Endothelial cell of umbilical vein (primary cell): ENCODE data around the gene ISLR. TPM values are rescaled to one million over a fixed set of nuclear protein-coding genes. Genes with fewer than 3 reads are reported as not detected.

Experiments used
- BruUV-seq: library from RNA; stranded (reverse); fragments of 400-500 nt; replicated peaks from 2 replicates; lab custom pipeline; 2021; lab: Mats Ljungman, UMichigan
- CTCF ChIA-PET: fragments of 300-600, 350-600 bp; sonication (Branson Sonifier 250); formaldehyde crosslinking; loops from one replicate; lab custom pipeline; 2021; ENCODE audit warnings: antibody characterized with exemption, inconsistent platforms; lab: Charles Lee
- POLR2A ChIA-PET: fragments of 300-600, 350-600 bp; sonication (Branson Sonifier 250); formaldehyde crosslinking; loops from one replicate; lab custom pipeline; 2021; ENCODE audit warnings: antibody characterized with exemption, inconsistent platforms; lab: Charles Lee
- DNase-seq: peaks from one replicate; pipeline ENCODE4 v3.0.0-alpha.2; 2011; ENCODE audit warnings: low read depth, low spot score
- FAIRE-seq: peaks from 2 replicates; lab custom pipeline; 2011; peaks lifted over from hg19 to GRCh38; lab: Jason Lieb, UNC
- H2AFZ ChIP-seq: 2 replicates; pipeline ENCODE4 v1.6.0; 2012; ENCODE audit warnings: low read depth, low read length, control low read depth, inconsistent platforms
- H3K27ac ChIP-seq: 2 replicates; pipeline ENCODE4 v1.5.1; 2011; ENCODE audit warnings: low read depth, mild to moderate bottlenecking, control low read depth, low read length, moderate library complexity; ENCODE audit not compliant: insufficient read depth
- H3K27me3 ChIP-seq, 2 experiments: 2 replicates each; pipeline versions ENCODE4 v1.6.0 to v1.6.1; 2011; ENCODE audit warnings: low read length in 2 of 2, mixed read lengths in 1 of 2; ENCODE audit not compliant: control insufficient read depth in 2 of 2, insufficient read depth in 2 of 2
- H3K36me3 ChIP-seq, 2 experiments: 2 replicates in 1 of 2; 3 replicates in 1 of 2; pipeline ENCODE4 v1.5.1; 2011; ENCODE audit warnings: low read length in 2 of 2, mild to moderate bottlenecking in 1 of 2, moderate library complexity in 1 of 2; ENCODE audit not compliant: control insufficient read depth in 2 of 2, insufficient read depth in 2 of 2; ENCODE audit errors: extremely low read depth in 1 of 2
- H3K4me1 ChIP-seq: 3 replicates; pipeline ENCODE4 v1.5.1; 2011; ENCODE audit warnings: mild to moderate bottlenecking, low read length; ENCODE audit not compliant: control insufficient read depth, insufficient read depth; ENCODE audit errors: extremely low read depth
- H3K4me2 ChIP-seq: 2 replicates; pipeline ENCODE4 v1.6.1; 2011; ENCODE audit warnings: low read length, control low read depth, mixed read lengths; ENCODE audit not compliant: insufficient read depth
- H3K4me3 ChIP-seq, 3 experiments: fragments of 200-600 bp in 1 of 3; sonication (generic), shearing (Covaris generic) in 1 of 3; replicated peaks in 1 of 3; 2 replicates each; pipeline ENCODE4 v1.5.1; 2011 to 2016; ENCODE audit warnings: control low read depth in 3 of 3, low read length in 3 of 3, mild to moderate bottlenecking in 2 of 3, inconsistent platforms in 1 of 3, low read depth in 1 of 3, moderate library complexity in 1 of 3; ENCODE audit not compliant: insufficient read depth in 1 of 3
- H3K79me2 ChIP-seq: 2 replicates; pipeline ENCODE4 v1.6.0; 2012; ENCODE audit warnings: low read length, inconsistent platforms; ENCODE audit not compliant: control insufficient read depth, insufficient read depth
- H3K9ac ChIP-seq: replicated peaks from 2 replicates; pipeline ENCODE3; 2011; ENCODE audit warnings: low read length, control low read depth; ENCODE audit not compliant: insufficient read depth; ENCODE audit errors: extremely low read depth
- H3K9me1 ChIP-seq: replicated peaks from 3 replicates; pipeline ENCODE4 v1.6.0; 2011; ENCODE audit warnings: mild to moderate bottlenecking, low read length; ENCODE audit not compliant: control insufficient read depth, insufficient read depth; ENCODE audit errors: extremely low read depth
- H3K9me3 ChIP-seq: replicated peaks from 2 replicates; pipeline ENCODE4 v1.5.1; 2012; ENCODE audit warnings: low read length, inconsistent platforms; ENCODE audit not compliant: control insufficient read depth, insufficient read depth
- H4K20me1 ChIP-seq: replicated peaks from 2 replicates; pipeline ENCODE3; 2011; ENCODE audit warnings: mild to moderate bottlenecking, low read length; ENCODE audit not compliant: control insufficient read depth, insufficient read depth; ENCODE audit errors: extremely low read depth
- CTCF ChIP-seq, 2 donors: IDR thresholded peaks; 1 replicate in 1 of 2; 2 replicates in 1 of 2; pipeline ENCODE4 v1.5.1; 2011; ENCODE audit warnings: low read length in 2 of 2, mild to moderate bottlenecking in 2 of 2, moderate library complexity in 2 of 2, control low read depth in 1 of 2, inconsistent platforms in 1 of 2, low read depth in 1 of 2; ENCODE audit not compliant: insufficient read depth in 1 of 2; ENCODE audit errors: extremely low read depth in 1 of 2
- EZH2 ChIP-seq: IDR thresholded peaks from 2 replicates; pipeline ENCODE4 v1.6.1; 2012; ENCODE audit warnings: borderline replicate concordance, low read depth, mild to moderate bottlenecking, moderate library complexity, low read length, inconsistent platforms; ENCODE audit not compliant: severe bottlenecking
- FOS ChIP-seq: IDR thresholded peaks from 2 replicates; pipeline ENCODE4 v1.6.1; 2011; ENCODE audit warnings: mild to moderate bottlenecking, low read length, moderate library complexity, borderline replicate concordance; ENCODE audit not compliant: insufficient read depth
- GATA2 ChIP-seq: IDR thresholded peaks from 2 replicates; pipeline ENCODE4 v1.7.0; 2011; ENCODE audit warnings: low read depth, mild to moderate bottlenecking, moderate library complexity, mixed read lengths, low read length; ENCODE audit not compliant: insufficient read length, insufficient read depth
- JUN ChIP-seq: IDR thresholded peaks from 2 replicates; pipeline ENCODE4 v1.6.1; 2011; ENCODE audit warnings: borderline replicate concordance, low read depth; ENCODE audit not compliant: insufficient read length, insufficient read depth
- MAX ChIP-seq: IDR thresholded peaks from 2 replicates; pipeline ENCODE4 v1.6.1; 2011; ENCODE audit not compliant: insufficient read depth, insufficient read length
- MYC ChIP-seq: IDR thresholded peaks from one replicate; pipeline ENCODE4 v1.6.1; 2011; ENCODE audit warnings: mild to moderate bottlenecking, low read depth, low read length
- POLR2A ChIP-seq: IDR thresholded peaks from 2 replicates; pipeline ENCODE4 v1.6.1; 2012; ENCODE audit warnings: low read depth, mild to moderate bottlenecking, control low read depth, low read length
- POLR2AphosphoS5 ChIP-seq: IDR thresholded peaks from 2 replicates; pipeline ENCODE4 v1.6.1; 2012; ENCODE audit warnings: low read depth, mild to moderate bottlenecking, control low read depth, low read length, moderate library complexity; ENCODE audit not compliant: insufficient read depth
- dilution Hi-C: fragments of 300-500 bp; cut with MboI; formaldehyde crosslinking; loops from one replicate; pipeline ENCODE4 v1.15.0; 2019; ENCODE audit warnings: low sequenced_read_pairs; ENCODE audit not compliant: extremely low pct_ligation_motif_present
- intact Hi-C: fragments of 100-400 bp; cut with micrococcal nuclease; formaldehyde crosslinking; loops from one replicate; pipeline ENCODE4 v1.10.0; 2022
- polyA plus RNA-seq, 4 experiments: library from polyadenylated mRNA; depleted of rRNA in 3 of 4; stranded (reverse) in 3 of 4; unstranded in 1 of 4; fragments of >200 nt; gene quantifications; 2 replicates each; pipeline versions ENCODE4 v1.2.1 to v1.2.3, GENCODE V29; 2011 to 2012; ENCODE audit warnings: missing spikeins in 1 of 4
- total RNA-seq: library from RNA; stranded (reverse); gene quantifications from 2 replicates; pipeline ENCODE4 v1.2.3, GENCODE V29; 2021

ISLR gene
- total and polyA plus RNA-seq, 2 donors (not counting 3 experiments of a cell fraction or from before 2014, with no cell fraction given) = not detected

- Histone ChIP-seq H3K27me3 (peaks cover 0 to 2% of the 10 kb centered on the region in 2 experiments), H3K4me3 (no peak overlapping the region), H3K9me3 (no peaks in the 10 kb centered on the region), H3K4me2 (no peak overlapping the region), H3K79me2 (no peaks in the 10 kb centered on the region), H4K20me1 (no peaks in the 10 kb centered on the region), H2AFZ (no peak overlapping the region), H3K36me3 (no peaks in the 10 kb centered on the region), H3K27ac (no peak overlapping the region), H3K9ac (no peak overlapping the region), H3K9me1 (no peaks in the 10 kb centered on the region), H3K4me1 (no peaks in the 10 kb centered on the region)
- POLR2A ChIA-PET = no interaction called here
- dilution Hi-C loops = no loop called here
- FAIRE-seq (no peak), DNase-seq (no peak)
- CTCF ChIA-PET = interaction anchor here (0.6 to 1.1 kb wide), 4 partner anchors 15 to 142 kb away, joined by 3 to 6 read pairs (median 4); no protein-coding TSS in a partner anchor
- BruUV-seq = no TSS peak
- intact Hi-C loops = no loop called here
- TF ChIP-seq POLR2A (no peak), MYC (no peak), MAX (no peak), POLR2AphosphoS5 (no peak), GATA2 (no peak), JUN (no peak), FOS (no peak), CTCF (IDR thresholded peaks at IDR 0.05; ENCODE audit: extremely low read depth in 1 of 2, insufficient read depth in 1 of 2, low read depth in 1 of 2, low read length in 2 of 2) (no peak), EZH2 (no peak)
These were observed 8.0 kb upstream of the ISLR start for GRCh38 chr15:74165461-74165860.
